Vagina (tissue), 2 donors: ENCODE results near the gene PTPN12. TPM values are rescaled to one million over a fixed set of nuclear protein-coding genes. Genes with fewer than 3 reads are reported as not detected.

Source experiments
- DNase-seq, 2 donors: peaks; one replicate each; pipeline ENCODE4 v3.0.0-alpha.2; 2017; ENCODE audit errors: extremely low spot score in 2 of 2
- H3K27ac ChIP-seq: fragments of 200-600 bp; sonication (generic); one replicate; pipeline ENCODE4 v1.5.1; 2019
- H3K27me3 ChIP-seq: fragments of 200-600 bp; sonication (generic); one replicate; pipeline ENCODE4 v1.5.1; 2019
- H3K36me3 ChIP-seq, 2 donors: fragments of 200-600 bp; sonication (generic); one replicate each; pipeline ENCODE4 v1.5.1; 2017 to 2019
- H3K4me1 ChIP-seq: fragments of 200-600 bp; sonication (generic); one replicate; pipeline ENCODE4 v1.5.1; 2019
- H3K4me3 ChIP-seq, 2 donors: fragments of 200-600 bp; sonication (generic); 1 replicate in 1 of 2; 2 replicates in 1 of 2; pipeline ENCODE4 v1.5.1; 2016 to 2019
- H3K9me3 ChIP-seq: fragments of 200-600 bp; sonication (generic); one replicate; pipeline ENCODE4 v1.5.1; 2019
- CTCF ChIP-seq, 3 experiments: fragments of 450-650 bp in 2 of 3; fragments of 200-600 bp in 1 of 3; sonication (generic) in 1 of 3; IDR thresholded peaks; one replicate each; pipeline ENCODE4 v1.5.1; 2017 to 2019; ENCODE audit warnings: antibody characterized with exemption in 3 of 3, mild to moderate bottlenecking in 2 of 3, moderate library complexity in 2 of 3
- POLR2A ChIP-seq, 2 donors: fragments of 450-650 bp; IDR thresholded peaks; one replicate each; pipeline ENCODE4 v1.6.1; 2017; ENCODE audit warnings: antibody characterized with exemption in 2 of 2, mild to moderate bottlenecking in 2 of 2, moderate library complexity in 2 of 2
- POLR2AphosphoS5 ChIP-seq, 2 donors: sonication (generic); formaldehyde crosslinking; IDR thresholded peaks; one replicate each; pipeline ENCODE4 v1.9.0; 2017; ENCODE audit warnings: antibody characterized with exemption in 2 of 2, mild to moderate bottlenecking in 2 of 2, low read depth in 1 of 2; ENCODE audit not compliant: insufficient read depth in 1 of 2
- intact Hi-C: fragments of 100-400 bp; cut with DNase I; formaldehyde crosslinking; loops from one replicate; pipeline ENCODE4 v1.15.1; 2023
- total RNA-seq: library from RNA; depleted of rRNA; stranded (reverse); fragments of >200 nt; gene quantifications from one replicate; pipeline ENCODE4 v1.2.3, GENCODE V29; 2016

The PTPN12 gene
- total RNA-seq, 1 donor from 2014 or later, result 106 TPM

- no peak for DNase-seq
- no peak overlapping the region for H3K27ac ChIP-seq
- no peak overlapping the region for H3K4me3 ChIP-seq
- no peaks in the 10 kb centered on the region for H3K9me3 ChIP-seq
- H3K36me3 ChIP-seq, result no peaks in the 10 kb centered on the region
- intact Hi-C loops, result no loop called here
- TF ChIP-seq CTCF (IDR thresholded peaks at IDR 0.05) (no peak), POLR2AphosphoS5 (IDR thresholded peaks at IDR 0.05; ENCODE audit: insufficient read depth in 1 of 2, low read depth in 1 of 2) (no peak), POLR2A (IDR thresholded peaks at IDR 0.05) (no peak)
- H3K4me1 ChIP-seq, result no peaks in the 10 kb centered on the region
- no peaks in the 10 kb centered on the region for H3K27me3 ChIP-seq
These were observed 137.8 kb downstream of the PTPN12 start for GRCh38 chr7:77674878-77675277.

GRCh38 chr7:77679608-77680007 lies 142.5 kb downstream of the PTPN12 start:
- no peak overlapping the region for H3K4me3 ChIP-seq
- no peak for TF ChIP-seq CTCF (IDR thresholded peaks at IDR 0.05)
- no peak for TF ChIP-seq POLR2AphosphoS5 (IDR thresholded peaks at IDR 0.05; ENCODE audit: insufficient read depth in 1 of 2, low read depth in 1 of 2)
- no peak for TF ChIP-seq POLR2A (IDR thresholded peaks at IDR 0.05)
- peaks cover 0 to 8% of the 10 kb centered on the region in 2 donors for H3K36me3 ChIP-seq
- DNase-seq, result no peak
- peaks cover 7% of the 10 kb centered on the region for H3K4me1 ChIP-seq
- H3K9me3 ChIP-seq, result no peaks in the 10 kb centered on the region
- intact Hi-C loops, result no loop called here
- H3K27ac ChIP-seq, result no peak overlapping the region
- H3K27me3 ChIP-seq, result no peaks in the 10 kb centered on the region

DNA sequence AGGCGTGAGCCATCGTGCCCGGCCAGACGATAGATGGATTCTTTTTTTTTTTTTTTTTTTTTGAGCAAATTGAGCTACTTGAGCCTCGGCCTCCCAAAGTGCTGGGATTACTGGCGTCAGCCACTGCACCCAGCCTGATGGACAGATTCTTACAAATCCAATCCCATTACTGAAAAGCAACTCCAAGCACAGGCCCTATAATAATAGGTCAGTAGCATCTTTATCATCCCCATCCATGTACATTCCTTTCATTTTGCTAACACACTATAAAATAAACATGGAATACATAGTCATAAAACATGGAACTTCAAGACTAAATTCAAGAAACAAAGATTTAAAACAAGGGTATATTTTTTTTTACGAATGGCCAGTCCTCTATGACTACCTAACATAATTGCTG lies 143.2 kb downstream of the PTPN12 start:
- Histone ChIP-seq H3K9me3 (no peaks in the 10 kb centered on the region), H3K36me3 (peaks cover 0 to 8% of the 10 kb centered on the region in 2 donors), H3K27ac (no peak overlapping the region), H3K4me3 (no peak overlapping the region), H3K4me1 (peaks cover 13% of the 10 kb centered on the region), H3K27me3 (no peaks in the 10 kb centered on the region)
- intact Hi-C loops, result no loop called here
- TF ChIP-seq POLR2AphosphoS5 (IDR thresholded peaks at IDR 0.05; ENCODE audit: insufficient read depth in 1 of 2, low read depth in 1 of 2), result no peak
- TF ChIP-seq CTCF (IDR thresholded peaks at IDR 0.05), result no peak
- TF ChIP-seq POLR2A (IDR thresholded peaks at IDR 0.05), result no peak
- no peak for DNase-seq

- Histone ChIP-seq H3K9me3 (no peaks in the 10 kb centered on the region), H3K27ac (no peak overlapping the region), H3K4me1 (peaks cover 37% of the 10 kb centered on the region), H3K4me3 (no peak overlapping the region), H3K36me3 (peaks cover 0 to 8% of the 10 kb centered on the region in 2 donors), H3K27me3 (no peaks in the 10 kb centered on the region)
- no peak for DNase-seq
- peak in 1 of 2 donors; percentile 16 for TF ChIP-seq POLR2AphosphoS5 (IDR thresholded peaks at IDR 0.05; ENCODE audit: insufficient read depth in 1 of 2, low read depth in 1 of 2)
- no peak for TF ChIP-seq POLR2A (IDR thresholded peaks at IDR 0.05)
- intact Hi-C loops, result no loop called here
These were observed 146.9 kb downstream of the PTPN12 start for GRCh38 chr7:77684030-77684429.

- no peak for DNase-seq
- Histone ChIP-seq H3K4me3 (no peak overlapping the region), H3K9me3 (no peaks in the 10 kb centered on the region), H3K27ac (no peak overlapping the region), H3K4me1 (peaks cover 37% of the 10 kb centered on the region), H3K27me3 (no peaks in the 10 kb centered on the region), H3K36me3 (peaks cover 0 to 8% of the 10 kb centered on the region in 2 donors)
- peak in 1 of 3 experiments; percentile 14 for TF ChIP-seq CTCF (IDR thresholded peaks at IDR 0.05)
- no peak for TF ChIP-seq POLR2A (IDR thresholded peaks at IDR 0.05)
- TF ChIP-seq POLR2AphosphoS5 (IDR thresholded peaks at IDR 0.05; ENCODE audit: insufficient read depth in 1 of 2, low read depth in 1 of 2), result peak in 1 of 2 donors; percentile 51
- intact Hi-C loops, result no loop called here
These were observed 148.1 kb downstream of the PTPN12 start for GRCh38 chr7:77685233-77685632.
